Esophagus squamous epithelium (tissue), 4 donors: ENCODE results near the gene OR8B4.

Experiments
- POLR2A ChIP-seq, 4 donors: fragments of 450-650 bp; IDR thresholded peaks; one replicate each; pipeline ENCODE4 v1.6.1; 2017; ENCODE audit warnings: antibody characterized with exemption in 4 of 4, mild to moderate bottlenecking in 4 of 4, moderate library complexity in 3 of 4
- TF ChIP-seq, protein P1 (sequence below), 6 experiments: fragments of 450-650 bp in 4 of 6; fragments of 200-600 bp in 2 of 6; sonication (generic) in 2 of 6; IDR thresholded peaks; one replicate each; pipeline ENCODE4 v1.5.1; 2016 to 2019; ENCODE audit warnings: antibody characterized with exemption in 6 of 6, mild to moderate bottlenecking in 4 of 6, moderate library complexity in 4 of 6

DNA sequence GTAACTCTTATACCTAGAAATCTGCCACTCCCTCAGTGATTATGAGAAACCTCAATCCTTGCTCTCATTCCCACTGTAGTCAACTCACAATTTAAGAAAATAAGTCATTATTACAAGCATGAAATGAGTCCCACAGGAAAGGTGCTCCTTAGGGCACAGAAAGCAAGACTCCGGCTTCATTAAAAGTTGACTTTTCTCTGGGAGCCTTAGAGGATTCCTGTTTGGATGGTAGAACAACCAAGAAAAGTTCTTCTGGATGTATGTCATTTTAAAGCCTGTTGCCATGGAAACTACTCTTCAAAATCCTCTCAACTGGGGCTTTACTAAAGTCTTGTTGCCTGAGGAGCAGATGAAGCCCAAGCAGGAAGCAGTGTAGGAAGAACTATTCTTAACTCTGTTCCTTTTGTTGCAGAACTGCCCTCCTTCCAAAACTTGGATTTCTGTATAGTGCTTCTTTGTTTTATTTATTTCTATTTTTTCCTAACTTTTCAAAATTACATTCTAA is 21.0 kb upstream of the OR8B4 start, which contains the start of gene OR8B8:
- TF ChIP-seq, protein P1, sequence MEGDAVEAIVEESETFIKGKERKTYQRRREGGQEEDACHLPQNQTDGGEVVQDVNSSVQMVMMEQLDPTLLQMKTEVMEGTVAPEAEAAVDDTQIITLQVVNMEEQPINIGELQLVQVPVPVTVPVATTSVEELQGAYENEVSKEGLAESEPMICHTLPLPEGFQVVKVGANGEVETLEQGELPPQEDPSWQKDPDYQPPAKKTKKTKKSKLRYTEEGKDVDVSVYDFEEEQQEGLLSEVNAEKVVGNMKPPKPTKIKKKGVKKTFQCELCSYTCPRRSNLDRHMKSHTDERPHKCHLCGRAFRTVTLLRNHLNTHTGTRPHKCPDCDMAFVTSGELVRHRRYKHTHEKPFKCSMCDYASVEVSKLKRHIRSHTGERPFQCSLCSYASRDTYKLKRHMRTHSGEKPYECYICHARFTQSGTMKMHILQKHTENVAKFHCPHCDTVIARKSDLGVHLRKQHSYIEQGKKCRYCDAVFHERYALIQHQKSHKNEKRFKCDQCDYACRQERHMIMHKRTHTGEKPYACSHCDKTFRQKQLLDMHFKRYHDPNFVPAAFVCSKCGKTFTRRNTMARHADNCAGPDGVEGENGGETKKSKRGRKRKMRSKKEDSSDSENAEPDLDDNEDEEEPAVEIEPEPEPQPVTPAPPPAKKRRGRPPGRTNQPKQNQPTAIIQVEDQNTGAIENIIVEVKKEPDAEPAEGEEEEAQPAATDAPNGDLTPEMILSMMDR (IDR thresholded peaks at IDR 0.05) = no peak
- no peak for TF ChIP-seq POLR2A (IDR thresholded peaks at IDR 0.05)
